ENCODE data around the gene SIGLEC11. TPM values are rescaled to one million over a fixed set of nuclear protein-coding genes. Genes with fewer than 3 reads are reported as not detected.

Gene SIGLEC11
- polyA plus RNA-seq, 1 of the 3 experiments (the other 2 are of a cell fraction): not detected

DNA sequence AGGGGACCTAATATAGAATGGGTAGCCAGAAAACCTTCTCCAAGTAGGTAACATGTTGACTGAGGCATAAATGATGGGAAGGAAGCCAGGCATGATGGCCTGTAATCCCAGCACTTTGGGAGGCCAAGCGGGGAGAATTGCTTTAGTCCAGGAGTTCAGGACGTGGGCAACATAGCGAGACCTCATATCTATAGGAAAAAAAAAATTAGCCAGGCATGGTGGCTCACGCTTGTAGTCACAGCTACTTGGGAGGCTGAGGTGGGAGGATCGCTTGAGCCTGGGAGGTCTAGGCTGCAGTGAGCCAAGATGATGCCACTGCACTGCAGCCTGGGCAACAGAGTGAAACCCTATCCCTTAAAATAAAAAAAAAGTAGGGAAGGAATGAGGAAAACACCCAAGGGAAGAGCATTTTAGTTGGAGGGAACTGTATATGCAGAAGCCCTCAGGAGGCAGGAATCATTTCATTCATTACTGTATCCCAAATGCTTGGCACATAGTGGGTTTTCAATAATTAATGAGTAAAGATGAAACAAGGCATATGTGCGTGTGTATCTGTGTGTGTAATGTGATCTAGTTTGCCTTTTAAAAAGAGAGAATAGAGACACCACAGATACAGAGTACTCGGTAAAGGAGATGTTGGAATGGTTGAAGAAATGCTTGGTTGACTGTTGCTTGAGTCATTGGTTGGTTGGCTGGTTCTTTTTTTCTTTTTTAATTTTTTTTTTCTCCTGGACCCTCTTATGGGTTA lies 29.5 kb downstream of the SIGLEC11 start:
- no peaks in the 10 kb centered on the region for H3K9me3 ChIP-seq
- no peak overlapping the region for H3K4me3 ChIP-seq (ENCODE audit: low read depth in 2 of 2, low read length in 1 of 2)
- H3K9me2 ChIP-seq: no peaks in the 10 kb centered on the region
- H4K20me1 ChIP-seq (ENCODE audit: insufficient read depth): 0 out of 2 replicates have a peak, but pooled peaks cover 10% of the 10 kb centered on the region
- TF ChIP-seq TAF1 (IDR thresholded peaks at IDR 0.05; ENCODE audit: borderline replicate concordance, low read depth, low read length) (no peak), NRF1 (IDR thresholded peaks at IDR 0.05; ENCODE audit: low read depth, low read length) (no peak), RCOR1 (IDR thresholded peaks at IDR 0.05; ENCODE audit: low read length) (no peak), SMC3 (IDR thresholded peaks at IDR 0.05; ENCODE audit: low read depth, low read length) (no peak), GABPA (IDR thresholded peaks at IDR 0.05; ENCODE audit: low read depth) (no peak), FOSL2 (IDR thresholded peaks at IDR 0.05; ENCODE audit: borderline replicate concordance, low read depth) (no peak)
- TF ChIP-seq, protein P1, sequence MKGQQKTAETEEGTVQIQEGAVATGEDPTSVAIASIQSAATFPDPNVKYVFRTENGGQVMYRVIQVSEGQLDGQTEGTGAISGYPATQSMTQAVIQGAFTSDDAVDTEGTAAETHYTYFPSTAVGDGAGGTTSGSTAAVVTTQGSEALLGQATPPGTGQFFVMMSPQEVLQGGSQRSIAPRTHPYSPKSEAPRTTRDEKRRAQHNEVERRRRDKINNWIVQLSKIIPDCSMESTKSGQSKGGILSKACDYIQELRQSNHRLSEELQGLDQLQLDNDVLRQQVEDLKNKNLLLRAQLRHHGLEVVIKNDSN (IDR thresholded peaks at IDR 0.05; ENCODE audit: borderline replicate concordance, low read depth): no peak
- TF ChIP-seq, protein P2, sequence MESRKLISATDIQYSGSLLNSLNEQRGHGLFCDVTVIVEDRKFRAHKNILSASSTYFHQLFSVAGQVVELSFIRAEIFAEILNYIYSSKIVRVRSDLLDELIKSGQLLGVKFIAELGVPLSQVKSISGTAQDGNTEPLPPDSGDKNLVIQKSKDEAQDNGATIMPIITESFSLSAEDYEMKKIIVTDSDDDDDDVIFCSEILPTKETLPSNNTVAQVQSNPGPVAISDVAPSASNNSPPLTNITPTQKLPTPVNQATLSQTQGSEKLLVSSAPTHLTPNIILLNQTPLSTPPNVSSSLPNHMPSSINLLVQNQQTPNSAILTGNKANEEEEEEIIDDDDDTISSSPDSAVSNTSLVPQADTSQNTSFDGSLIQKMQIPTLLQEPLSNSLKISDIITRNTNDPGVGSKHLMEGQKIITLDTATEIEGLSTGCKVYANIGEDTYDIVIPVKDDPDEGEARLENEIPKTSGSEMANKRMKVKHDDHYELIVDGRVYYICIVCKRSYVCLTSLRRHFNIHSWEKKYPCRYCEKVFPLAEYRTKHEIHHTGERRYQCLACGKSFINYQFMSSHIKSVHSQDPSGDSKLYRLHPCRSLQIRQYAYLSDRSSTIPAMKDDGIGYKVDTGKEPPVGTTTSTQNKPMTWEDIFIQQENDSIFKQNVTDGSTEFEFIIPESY (IDR thresholded peaks at IDR 0.05; ENCODE audit: borderline replicate concordance, low read depth): no peak
- POLR2A ChIA-PET: interaction anchor here (2.1 kb wide), 1 partner anchor 55 kb away, joined by 8 read pairs; the partner anchor contains the start of gene AKT1S1
- 94% methylated on average over 7 of the region's 7 CpGs for WGBS (ENCODE audit: low lambda C conversion rate)
- CTCF ChIA-PET: no interaction called here
- DNase-seq: no peak
- peaks cover 7 to 10% of the 10 kb centered on the region in 2 experiments; a peak in 2 of 4 replicates for H3K4me1 ChIP-seq (ENCODE audit: control insufficient read depth in 1 of 2, insufficient read depth in 2 of 2, low read depth in 1 of 2, low read length in 1 of 2)
- H3K9ac ChIP-seq: no peak overlapping the region
- no peak overlapping the region for H3K4me2 ChIP-seq
- peaks cover 18% of the 10 kb centered on the region for H3F3A ChIP-seq (replicated peaks; ENCODE audit: insufficient read depth)
- no peaks in the 10 kb centered on the region for H3K27me3 ChIP-seq (ENCODE audit: insufficient read depth)
- H3K36me3 ChIP-seq (replicated peaks in 1 of 2; ENCODE audit: control insufficient read depth in 1 of 2, insufficient read depth in 2 of 2, low read length in 1 of 2): peaks cover 3 to 24% of the 10 kb centered on the region in 2 experiments
- H2AFZ ChIP-seq (ENCODE audit: low read depth): no peak overlapping the region
- H3K27ac ChIP-seq (ENCODE audit: low read depth in 2 of 2, low read length in 1 of 2): no peak overlapping the region
- peaks cover 29% of the 10 kb centered on the region for H3K79me2 ChIP-seq (ENCODE audit: insufficient read depth)

DNA sequence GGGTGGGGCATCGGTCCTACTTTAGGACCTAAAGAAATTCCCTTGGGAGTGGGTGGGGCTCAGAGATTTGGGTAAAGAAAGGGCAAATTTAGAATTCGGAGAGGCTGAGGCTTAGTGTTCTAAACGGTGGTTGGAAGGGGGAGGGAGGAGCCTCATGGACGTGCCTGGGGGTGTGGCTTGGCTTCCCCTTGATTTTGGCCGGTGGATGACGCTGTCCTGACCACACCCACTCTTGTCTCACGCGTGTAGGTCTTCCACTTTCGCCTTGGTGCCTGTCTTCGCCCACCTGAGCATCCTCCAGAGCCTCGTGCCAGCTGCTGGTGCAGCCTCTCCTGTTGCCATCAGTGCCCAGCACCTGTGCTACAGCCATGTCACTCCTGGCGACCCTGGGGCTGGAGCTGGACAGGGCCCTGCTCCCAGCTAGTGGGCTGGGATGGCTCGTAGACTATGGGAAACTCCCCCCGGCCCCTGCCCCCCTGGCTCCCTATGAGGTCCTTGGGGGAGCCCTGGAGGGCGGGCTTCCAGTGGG lies 30.4 kb downstream of the SIGLEC11 start:
- ChIA-PET CTCF (interaction anchor here (1.2 to 3.5 kb wide), 2 partner anchors 7 to 205 kb away, joined by 3 to 23 read pairs; no protein-coding TSS in a partner anchor), POLR2A (interaction anchor here (1.9 to 2.1 kb wide), 2 partner anchors 54 to 61 kb away, joined by 7 to 8 read pairs; partner anchors contain the start of gene AKT1S1)
- peaks cover 18% of the 10 kb centered on the region for H3F3A ChIP-seq (replicated peaks; ENCODE audit: insufficient read depth)
- no peaks in the 10 kb centered on the region for H3K9me2 ChIP-seq
- peaks cover 7 to 10% of the 10 kb centered on the region in 2 experiments; a peak in 2 of 4 replicates for H3K4me1 ChIP-seq (ENCODE audit: control insufficient read depth in 1 of 2, insufficient read depth in 2 of 2, low read depth in 1 of 2, low read length in 1 of 2)
- 91% methylated on average over 15 of the region's 15 CpGs for WGBS (ENCODE audit: low lambda C conversion rate)
- no peaks in the 10 kb centered on the region for H3K27me3 ChIP-seq (ENCODE audit: insufficient read depth)
- H3K4me3 ChIP-seq (ENCODE audit: low read depth in 2 of 2, low read length in 1 of 2): peak overlapping the region; percentile 38 to 100; a peak in 3 of 4 replicates
- H3K27ac ChIP-seq (ENCODE audit: low read depth in 2 of 2, low read length in 1 of 2): peak overlapping the region in 1 of 2 experiments; percentile 94; a peak in 2 of 4 replicates
- peak overlapping the region; percentile 99; the same call in 1 of the 2 replicates for H2AFZ ChIP-seq (ENCODE audit: low read depth)
- H3K9ac ChIP-seq: no peak overlapping the region
- 0 out of 2 replicates have a peak, but pooled peaks cover 11% of the 10 kb centered on the region for H4K20me1 ChIP-seq (ENCODE audit: insufficient read depth)
- H3K4me2 ChIP-seq: peak overlapping the region; percentile 94; the same call in 1 of the 2 replicates
- H3K36me3 ChIP-seq (replicated peaks in 1 of 2; ENCODE audit: control insufficient read depth in 1 of 2, insufficient read depth in 2 of 2, low read length in 1 of 2): peaks cover 3 to 34% of the 10 kb centered on the region in 2 experiments
- peaks cover 38% of the 10 kb centered on the region for H3K79me2 ChIP-seq (ENCODE audit: insufficient read depth)
- no peak for DNase-seq
- TF ChIP-seq SMC3 (IDR thresholded peaks at IDR 0.05; ENCODE audit: low read depth, low read length): no peak
- no peak for TF ChIP-seq RAD21 (IDR thresholded peaks at IDR 0.05; ENCODE audit: low read length)
- TF ChIP-seq ELF1 (IDR thresholded peaks at IDR 0.05): no peak
- TF ChIP-seq FOXM1 (IDR thresholded peaks at IDR 0.05; ENCODE audit: low read depth): no peak
- TF ChIP-seq, protein P3, sequence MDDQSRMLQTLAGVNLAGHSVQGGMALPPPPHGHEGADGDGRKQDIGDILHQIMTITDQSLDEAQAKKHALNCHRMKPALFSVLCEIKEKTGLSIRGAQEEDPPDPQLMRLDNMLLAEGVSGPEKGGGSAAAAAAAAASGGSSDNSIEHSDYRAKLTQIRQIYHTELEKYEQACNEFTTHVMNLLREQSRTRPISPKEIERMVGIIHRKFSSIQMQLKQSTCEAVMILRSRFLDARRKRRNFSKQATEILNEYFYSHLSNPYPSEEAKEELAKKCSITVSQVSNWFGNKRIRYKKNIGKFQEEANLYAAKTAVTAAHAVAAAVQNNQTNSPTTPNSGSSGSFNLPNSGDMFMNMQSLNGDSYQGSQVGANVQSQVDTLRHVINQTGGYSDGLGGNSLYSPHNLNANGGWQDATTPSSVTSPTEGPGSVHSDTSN (IDR thresholded peaks at IDR 0.05): no peak
- no peak for TF ChIP-seq RFX5 (IDR thresholded peaks at IDR 0.05; ENCODE audit: low read length)
- no peak for TF ChIP-seq TEAD4 (IDR thresholded peaks at IDR 0.05; ENCODE audit: borderline replicate concordance, insufficient read depth)
- no peak for TF ChIP-seq TCF12 (IDR thresholded peaks at IDR 0.05)
- no peak for TF ChIP-seq YY1 (IDR thresholded peaks at IDR 0.05; ENCODE audit: low read depth)
- TF ChIP-seq, protein P4, sequence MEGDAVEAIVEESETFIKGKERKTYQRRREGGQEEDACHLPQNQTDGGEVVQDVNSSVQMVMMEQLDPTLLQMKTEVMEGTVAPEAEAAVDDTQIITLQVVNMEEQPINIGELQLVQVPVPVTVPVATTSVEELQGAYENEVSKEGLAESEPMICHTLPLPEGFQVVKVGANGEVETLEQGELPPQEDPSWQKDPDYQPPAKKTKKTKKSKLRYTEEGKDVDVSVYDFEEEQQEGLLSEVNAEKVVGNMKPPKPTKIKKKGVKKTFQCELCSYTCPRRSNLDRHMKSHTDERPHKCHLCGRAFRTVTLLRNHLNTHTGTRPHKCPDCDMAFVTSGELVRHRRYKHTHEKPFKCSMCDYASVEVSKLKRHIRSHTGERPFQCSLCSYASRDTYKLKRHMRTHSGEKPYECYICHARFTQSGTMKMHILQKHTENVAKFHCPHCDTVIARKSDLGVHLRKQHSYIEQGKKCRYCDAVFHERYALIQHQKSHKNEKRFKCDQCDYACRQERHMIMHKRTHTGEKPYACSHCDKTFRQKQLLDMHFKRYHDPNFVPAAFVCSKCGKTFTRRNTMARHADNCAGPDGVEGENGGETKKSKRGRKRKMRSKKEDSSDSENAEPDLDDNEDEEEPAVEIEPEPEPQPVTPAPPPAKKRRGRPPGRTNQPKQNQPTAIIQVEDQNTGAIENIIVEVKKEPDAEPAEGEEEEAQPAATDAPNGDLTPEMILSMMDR (IDR thresholded peaks at IDR 0.05): no peak
- no peak for TF ChIP-seq POLR2AphosphoS5 (IDR thresholded peaks at IDR 0.05; ENCODE audit: low read depth, low read length)
- TF ChIP-seq, protein P5, sequence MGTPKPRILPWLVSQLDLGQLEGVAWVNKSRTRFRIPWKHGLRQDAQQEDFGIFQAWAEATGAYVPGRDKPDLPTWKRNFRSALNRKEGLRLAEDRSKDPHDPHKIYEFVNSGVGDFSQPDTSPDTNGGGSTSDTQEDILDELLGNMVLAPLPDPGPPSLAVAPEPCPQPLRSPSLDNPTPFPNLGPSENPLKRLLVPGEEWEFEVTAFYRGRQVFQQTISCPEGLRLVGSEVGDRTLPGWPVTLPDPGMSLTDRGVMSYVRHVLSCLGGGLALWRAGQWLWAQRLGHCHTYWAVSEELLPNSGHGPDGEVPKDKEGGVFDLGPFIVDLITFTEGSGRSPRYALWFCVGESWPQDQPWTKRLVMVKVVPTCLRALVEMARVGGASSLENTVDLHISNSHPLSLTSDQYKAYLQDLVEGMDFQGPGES (IDR thresholded peaks at IDR 0.05; ENCODE audit: low read depth, low read length): no peak
- TF ChIP-seq RCOR1 (IDR thresholded peaks at IDR 0.05; ENCODE audit: low read length): no peak
- no peak for TF ChIP-seq GABPA (IDR thresholded peaks at IDR 0.05; ENCODE audit: low read depth)
- TF ChIP-seq MEF2A (IDR thresholded peaks at IDR 0.05; ENCODE audit: borderline replicate concordance, low read depth): no peak
- H3K9me3 ChIP-seq: no peaks in the 10 kb centered on the region

Measured in SK-N-SH (cell line).